Loucy (cell line): ENCODE measurements around the gene KIF4A.

Experiments
- H2AFZ ChIP-seq: fragments of 200-600 bp; sonication (generic); 2 replicates; pipeline ENCODE4 v1.6.0; 2016; ENCODE audit warnings: antibody characterized with exemption, mild to moderate bottlenecking, low read length, moderate library complexity
- H3F3A ChIP-seq: fragments of 200-600 bp; 2 replicates; pipeline ENCODE4 v1.6.0; 2016; ENCODE audit warnings: antibody characterized with exemption, low read depth, mild to moderate bottlenecking
- H3K27me3 ChIP-seq: fragments of 200-600 bp; sonication (generic); 2 replicates; pipeline ENCODE4 v1.6.1; 2014; ENCODE audit warnings: low read length, mild to moderate bottlenecking; ENCODE audit not compliant: insufficient read depth, poor library complexity, severe bottlenecking
- H3K36me3 ChIP-seq: fragments of 200-600 bp; sonication (generic); 2 replicates; pipeline ENCODE4 v1.6.1; 2016; ENCODE audit warnings: low read length; ENCODE audit not compliant: insufficient read depth
- H3K4me1 ChIP-seq: fragments of 200-600 bp; sonication (generic); 2 replicates; pipeline ENCODE4 v1.5.1; 2014; ENCODE audit warnings: low read length, mild to moderate bottlenecking; ENCODE audit not compliant: insufficient read depth, poor library complexity, severe bottlenecking
- H3K4me2 ChIP-seq: fragments of 200-600 bp; sonication (generic); 2 replicates; pipeline ENCODE4 v1.6.0; 2014; ENCODE audit warnings: antibody characterized with exemption, low read length, low read depth, mild to moderate bottlenecking; ENCODE audit not compliant: poor library complexity, severe bottlenecking
- H3K4me3 ChIP-seq: fragments of 200-600 bp; sonication (generic); 2 replicates; pipeline ENCODE4 v1.5.1; 2014; ENCODE audit warnings: low read length, mild to moderate bottlenecking, mixed read lengths; ENCODE audit not compliant: poor library complexity, severe bottlenecking
- H3K79me2 ChIP-seq: fragments of 200-600 bp; sonication (generic); 2 replicates; pipeline ENCODE4 v1.6.1; 2014; ENCODE audit warnings: low read length; ENCODE audit not compliant: insufficient read depth
- H3K9ac ChIP-seq: fragments of 200-600 bp; sonication (generic); 2 replicates; pipeline ENCODE4 v1.6.0; 2014; ENCODE audit warnings: mild to moderate bottlenecking, low read depth, low read length, moderate library complexity; ENCODE audit not compliant: poor library complexity, severe bottlenecking
- H3K9me2 ChIP-seq: fragments of 200-600 bp; sonication (generic); replicated peaks from 2 replicates; pipeline ENCODE4 v1.6.1; 2016; ENCODE audit warnings: low read depth, low read length, mixed read lengths
- H3K9me3 ChIP-seq: fragments of 200-600 bp; sonication (generic); 2 replicates; pipeline ENCODE4 v1.6.1; 2014; ENCODE audit warnings: mild to moderate bottlenecking, antibody characterized with exemption, low read length, low read depth; ENCODE audit not compliant: insufficient read depth
- H4K20me1 ChIP-seq: fragments of 200-600 bp; sonication (generic); 2 replicates; pipeline ENCODE4 v1.6.0; 2014; ENCODE audit warnings: antibody characterized with exemption, low read length, mild to moderate bottlenecking; ENCODE audit not compliant: insufficient read depth, poor library complexity, severe bottlenecking
- EZH2phosphoT487 ChIP-seq: fragments of 200-600 bp; IDR thresholded peaks from 2 replicates; pipeline ENCODE4 v1.6.1; 2018; ENCODE audit warnings: antibody characterized with exemption, mild to moderate bottlenecking, moderate library complexity, borderline replicate concordance
- TF ChIP-seq, protein P1 (sequence below): fragments of 200-600 bp; sonication (generic); conservative IDR thresholded peaks from 2 replicates; pipeline ENCODE4 v1.5.1; 2014; ENCODE audit warnings: mild to moderate bottlenecking, antibody characterized with exemption, low read length

The KIF4A gene

DNA sequence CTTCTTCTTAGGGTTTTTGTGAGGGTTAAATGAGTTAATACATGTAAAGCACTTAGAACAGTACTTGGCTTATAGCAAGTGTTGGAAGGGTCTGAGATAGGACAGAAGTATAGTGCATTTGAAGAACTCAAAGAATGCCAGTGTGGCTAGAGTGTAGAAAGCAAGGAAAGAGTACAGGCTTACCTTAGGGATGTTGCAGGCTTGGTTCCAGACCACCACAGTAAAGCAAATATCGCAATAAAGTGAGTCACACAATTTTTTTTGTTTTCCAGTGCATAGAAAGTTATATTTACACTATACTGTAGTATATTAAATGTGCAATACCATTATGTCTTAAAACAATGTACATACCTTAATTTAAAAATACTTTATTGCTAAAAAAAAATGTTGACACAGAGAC is 41.3 kb downstream of the KIF4A start:
- Histone ChIP-seq H3K4me1 (no peaks in the 10 kb centered on the region), H3K4me2 (no peak overlapping the region), H3K4me3 (no peak overlapping the region), H4K20me1 (no peaks in the 10 kb centered on the region), H3K27me3 (no peaks in the 10 kb centered on the region), H3K9me3 (no peaks in the 10 kb centered on the region), H3F3A (no peaks in the 10 kb centered on the region), H3K79me2 (no peaks in the 10 kb centered on the region), H2AFZ (no peak overlapping the region), H3K9me2 (no peaks in the 10 kb centered on the region), H3K36me3 (peaks cover 86% of the 10 kb centered on the region; the same call in 1 of the 2 replicates), H3K9ac (no peak overlapping the region)
- TF ChIP-seq, protein P1, sequence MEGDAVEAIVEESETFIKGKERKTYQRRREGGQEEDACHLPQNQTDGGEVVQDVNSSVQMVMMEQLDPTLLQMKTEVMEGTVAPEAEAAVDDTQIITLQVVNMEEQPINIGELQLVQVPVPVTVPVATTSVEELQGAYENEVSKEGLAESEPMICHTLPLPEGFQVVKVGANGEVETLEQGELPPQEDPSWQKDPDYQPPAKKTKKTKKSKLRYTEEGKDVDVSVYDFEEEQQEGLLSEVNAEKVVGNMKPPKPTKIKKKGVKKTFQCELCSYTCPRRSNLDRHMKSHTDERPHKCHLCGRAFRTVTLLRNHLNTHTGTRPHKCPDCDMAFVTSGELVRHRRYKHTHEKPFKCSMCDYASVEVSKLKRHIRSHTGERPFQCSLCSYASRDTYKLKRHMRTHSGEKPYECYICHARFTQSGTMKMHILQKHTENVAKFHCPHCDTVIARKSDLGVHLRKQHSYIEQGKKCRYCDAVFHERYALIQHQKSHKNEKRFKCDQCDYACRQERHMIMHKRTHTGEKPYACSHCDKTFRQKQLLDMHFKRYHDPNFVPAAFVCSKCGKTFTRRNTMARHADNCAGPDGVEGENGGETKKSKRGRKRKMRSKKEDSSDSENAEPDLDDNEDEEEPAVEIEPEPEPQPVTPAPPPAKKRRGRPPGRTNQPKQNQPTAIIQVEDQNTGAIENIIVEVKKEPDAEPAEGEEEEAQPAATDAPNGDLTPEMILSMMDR = no peak
- no peak for TF ChIP-seq EZH2phosphoT487

DNA sequence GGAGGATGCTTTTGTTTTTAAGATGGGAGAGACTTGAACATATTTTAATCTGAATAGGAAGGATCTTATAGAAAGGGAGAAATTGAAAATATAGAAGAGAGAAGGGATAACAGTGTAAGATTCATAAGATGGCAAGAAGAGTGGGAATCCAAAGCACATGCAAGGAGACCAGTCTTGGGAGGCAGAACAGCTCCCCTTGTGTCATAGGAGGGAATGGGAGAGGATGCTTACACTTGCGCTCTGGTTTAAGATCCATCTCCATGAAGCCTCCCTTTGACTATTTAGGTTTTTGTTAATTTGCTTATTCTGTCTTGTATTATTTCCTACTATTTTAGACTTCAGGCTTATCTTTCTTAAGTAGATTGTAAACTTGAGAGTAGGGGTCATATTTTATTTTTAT is 42.7 kb downstream of the KIF4A start:
- Histone ChIP-seq H3K4me1 (no peaks in the 10 kb centered on the region), H3K36me3 (peaks cover 80% of the 10 kb centered on the region; the same call in 1 of the 2 replicates), H3K27me3 (no peaks in the 10 kb centered on the region), H3K4me3 (no peak overlapping the region), H2AFZ (no peak overlapping the region), H3K79me2 (no peaks in the 10 kb centered on the region), H3K9ac (no peak overlapping the region), H3K4me2 (no peak overlapping the region), H3F3A (no peaks in the 10 kb centered on the region), H3K9me3 (no peaks in the 10 kb centered on the region), H4K20me1 (no peaks in the 10 kb centered on the region), H3K9me2 (no peaks in the 10 kb centered on the region)
- no peak for TF ChIP-seq EZH2phosphoT487
- TF ChIP-seq, protein P1 = no peak; the same call in 1 of the 2 replicates

DNA sequence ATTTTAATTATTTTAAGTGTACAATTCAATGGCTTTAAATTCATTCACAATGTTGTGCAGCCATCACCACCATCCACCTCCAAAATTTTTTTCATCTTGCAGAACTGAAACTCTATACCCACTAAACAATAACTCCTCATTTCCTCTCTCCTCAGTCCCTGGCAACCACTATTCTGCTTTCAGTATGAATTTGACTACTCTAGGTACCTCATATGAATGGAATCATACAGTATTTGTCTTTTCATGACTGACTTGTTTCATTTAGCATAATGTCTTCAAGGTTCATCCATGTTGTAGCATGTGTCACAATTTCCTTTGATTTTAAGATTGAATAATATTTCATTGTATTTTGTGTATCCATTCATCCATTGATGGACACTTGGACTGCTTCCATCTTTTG is 46.9 kb downstream of the KIF4A start:
- H2AFZ ChIP-seq = no peak overlapping the region
- no peaks in the 10 kb centered on the region for H3K27me3 ChIP-seq
- H4K20me1 ChIP-seq = no peaks in the 10 kb centered on the region
- no peaks in the 10 kb centered on the region for H3K9me3 ChIP-seq
- H3K9me2 ChIP-seq = no peaks in the 10 kb centered on the region
- no peaks in the 10 kb centered on the region for H3F3A ChIP-seq
- H3K9ac ChIP-seq = no peak overlapping the region
- peaks cover 49% of the 10 kb centered on the region; the same call in 1 of the 2 replicates for H3K36me3 ChIP-seq
- no peaks in the 10 kb centered on the region for H3K4me1 ChIP-seq
- no peak overlapping the region for H3K4me2 ChIP-seq
- no peaks in the 10 kb centered on the region for H3K79me2 ChIP-seq
- no peak overlapping the region for H3K4me3 ChIP-seq
- TF ChIP-seq, protein P1 = no peak
- TF ChIP-seq EZH2phosphoT487 = no peak
